WI38 (cell line): ENCODE data around the gene ABCB8.

Source experiments
- H3K4me3 ChIP-seq: 2 replicates; pipeline ENCODE4 v1.5.1; 2011; ENCODE audit warnings: low read depth, mild to moderate bottlenecking, control low read depth, low read length
- TF ChIP-seq, protein P1 (sequence below): IDR thresholded peaks from 2 replicates; pipeline ENCODE4 v1.5.1; 2012; ENCODE audit warnings: low read depth, mild to moderate bottlenecking, control low read depth, low read length

ABCB8 gene

DNA sequence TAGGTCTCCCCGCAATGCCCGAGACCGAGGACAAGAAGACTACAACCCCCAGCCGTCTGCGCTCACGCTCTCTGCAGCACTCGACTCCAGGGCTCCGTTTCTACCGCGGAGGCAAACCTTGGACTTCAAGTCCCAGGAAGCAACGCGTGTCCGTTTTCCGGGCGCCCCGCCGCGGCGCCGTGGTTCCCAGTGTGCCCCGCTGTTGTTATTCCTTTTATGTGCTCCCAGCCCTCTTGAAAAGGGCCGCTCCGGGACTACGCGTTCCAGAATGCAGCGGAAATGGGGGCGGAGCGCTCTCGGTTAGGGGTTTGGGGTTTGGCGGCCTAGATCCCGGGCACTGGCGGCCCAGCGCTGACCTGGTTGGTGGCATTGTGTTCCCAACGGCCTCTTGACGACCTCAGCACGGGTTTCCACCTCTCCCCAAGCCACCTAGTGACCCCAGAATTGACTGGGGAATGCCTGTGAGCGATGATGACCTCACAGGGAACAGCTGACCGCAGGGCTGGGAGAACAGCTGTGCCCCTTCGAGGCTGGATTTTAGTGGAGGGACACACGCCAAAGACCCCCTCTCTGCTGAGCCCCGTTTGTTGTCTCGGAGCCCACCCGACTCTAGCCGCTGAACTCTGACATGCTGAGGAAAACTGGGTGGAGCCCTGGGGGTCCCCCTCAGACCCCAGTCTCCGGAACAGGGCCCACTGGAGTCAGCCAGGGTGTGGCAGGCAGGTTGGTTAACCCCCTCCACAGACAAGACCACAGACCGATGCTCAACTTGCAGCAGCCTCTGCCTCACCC, 29.9 kb downstream of the ABCB8 start:
- TF ChIP-seq, protein P1, sequence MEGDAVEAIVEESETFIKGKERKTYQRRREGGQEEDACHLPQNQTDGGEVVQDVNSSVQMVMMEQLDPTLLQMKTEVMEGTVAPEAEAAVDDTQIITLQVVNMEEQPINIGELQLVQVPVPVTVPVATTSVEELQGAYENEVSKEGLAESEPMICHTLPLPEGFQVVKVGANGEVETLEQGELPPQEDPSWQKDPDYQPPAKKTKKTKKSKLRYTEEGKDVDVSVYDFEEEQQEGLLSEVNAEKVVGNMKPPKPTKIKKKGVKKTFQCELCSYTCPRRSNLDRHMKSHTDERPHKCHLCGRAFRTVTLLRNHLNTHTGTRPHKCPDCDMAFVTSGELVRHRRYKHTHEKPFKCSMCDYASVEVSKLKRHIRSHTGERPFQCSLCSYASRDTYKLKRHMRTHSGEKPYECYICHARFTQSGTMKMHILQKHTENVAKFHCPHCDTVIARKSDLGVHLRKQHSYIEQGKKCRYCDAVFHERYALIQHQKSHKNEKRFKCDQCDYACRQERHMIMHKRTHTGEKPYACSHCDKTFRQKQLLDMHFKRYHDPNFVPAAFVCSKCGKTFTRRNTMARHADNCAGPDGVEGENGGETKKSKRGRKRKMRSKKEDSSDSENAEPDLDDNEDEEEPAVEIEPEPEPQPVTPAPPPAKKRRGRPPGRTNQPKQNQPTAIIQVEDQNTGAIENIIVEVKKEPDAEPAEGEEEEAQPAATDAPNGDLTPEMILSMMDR, result no peak
- H3K4me3 ChIP-seq, result peak overlapping the region; percentile 75

DNA sequence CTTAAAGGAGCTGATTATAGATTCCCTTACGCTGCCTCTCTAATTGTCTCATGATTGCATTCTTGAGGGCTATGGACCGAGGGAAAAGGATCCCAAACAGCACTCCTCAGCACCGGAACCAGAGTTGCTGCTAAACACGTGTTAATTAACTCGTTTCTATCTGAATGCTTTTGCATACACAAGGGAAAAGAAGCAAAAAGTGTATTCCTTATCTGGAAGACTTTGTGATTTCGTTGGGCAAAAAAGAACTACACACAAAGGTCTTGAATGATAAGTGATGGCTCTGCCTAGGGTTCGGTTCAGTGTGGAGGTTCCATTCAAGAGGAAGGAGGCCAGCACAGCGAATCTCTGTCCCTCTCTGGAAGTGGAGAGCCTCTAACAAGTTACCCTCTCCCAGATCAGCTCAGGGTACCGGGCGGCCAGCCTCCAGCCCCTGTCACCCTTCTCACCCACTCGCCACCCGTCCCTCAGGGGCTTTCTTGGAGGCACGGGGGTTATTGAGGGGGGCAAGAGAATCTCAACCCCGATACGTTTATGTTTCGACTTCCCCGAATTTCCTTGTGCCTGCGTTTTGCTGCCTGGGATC, 30.6 kb downstream of the ABCB8 start:
- H3K4me3 ChIP-seq, result peak overlapping the region; percentile 86
- TF ChIP-seq, protein P1, result no peak

DNA sequence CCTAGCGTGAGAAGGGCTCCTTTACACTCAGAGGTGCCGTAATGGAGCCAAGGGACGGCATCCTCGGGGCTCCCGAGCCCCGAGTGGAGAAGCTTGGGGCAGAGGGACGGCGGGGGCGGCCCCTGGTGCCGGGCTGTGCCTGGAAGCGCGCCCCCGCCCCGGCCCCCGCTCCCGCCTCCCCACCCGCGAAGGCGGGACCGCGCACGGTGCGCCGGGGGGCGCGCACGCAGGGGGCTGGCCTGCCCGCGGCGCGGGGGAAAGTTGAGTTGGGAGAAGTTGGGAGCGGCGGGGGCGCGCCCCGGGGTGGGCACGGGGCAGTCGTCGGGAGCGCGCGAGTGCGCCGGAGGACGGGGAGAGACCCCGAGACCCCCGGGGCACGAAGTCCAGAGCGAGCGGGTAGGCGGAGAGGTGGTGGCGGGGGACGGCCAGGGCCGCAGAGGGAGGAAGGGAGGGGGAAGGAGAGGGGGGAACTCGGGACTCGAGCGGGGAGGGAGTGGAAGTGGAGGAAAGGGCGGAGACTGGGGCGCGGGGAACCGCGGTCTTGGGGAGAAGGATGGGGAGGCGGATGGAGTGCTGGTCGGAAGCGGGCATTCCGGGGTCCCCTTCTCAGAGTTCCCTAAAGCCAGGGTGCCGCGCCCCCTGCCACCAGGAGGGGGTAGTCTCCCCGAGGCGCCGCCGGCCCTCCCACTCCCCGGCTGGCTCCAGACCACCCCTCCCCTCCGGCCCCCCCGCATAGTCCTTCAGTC, 31.3 kb downstream of the ABCB8 start, which contains the start of gene SLC4A2:
Gene SLC4A2 (plus strand): TSS at position 223 of the 746 bp plus-strand sequence. CDS start 2,399 bp downstream, outside the sequence.
- TF ChIP-seq, protein P1, result peak; percentile 45; the same call in 1 of the 2 replicates
- H3K4me3 ChIP-seq, result peak within 1 kb of the TSS; percentile 86

DNA sequence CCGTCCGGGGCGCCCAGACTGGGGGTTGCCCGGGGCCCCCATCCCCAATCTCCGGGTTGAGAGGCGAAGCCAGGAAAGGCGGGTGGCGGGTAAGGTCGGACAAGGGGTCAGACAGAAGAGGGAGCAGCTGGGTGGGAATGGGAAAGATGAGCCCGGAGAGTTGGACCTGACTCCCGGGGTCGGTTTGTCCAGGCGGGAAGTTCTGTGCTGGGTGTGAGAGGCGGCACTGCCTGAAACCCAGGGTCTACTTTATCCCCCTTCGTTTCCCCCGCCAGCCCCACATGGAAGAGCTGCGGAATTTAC, 31.8 kb downstream of the ABCB8 start:
- peak overlapping the region; percentile 86 for H3K4me3 ChIP-seq
- TF ChIP-seq, protein P1, result no peak

DNA sequence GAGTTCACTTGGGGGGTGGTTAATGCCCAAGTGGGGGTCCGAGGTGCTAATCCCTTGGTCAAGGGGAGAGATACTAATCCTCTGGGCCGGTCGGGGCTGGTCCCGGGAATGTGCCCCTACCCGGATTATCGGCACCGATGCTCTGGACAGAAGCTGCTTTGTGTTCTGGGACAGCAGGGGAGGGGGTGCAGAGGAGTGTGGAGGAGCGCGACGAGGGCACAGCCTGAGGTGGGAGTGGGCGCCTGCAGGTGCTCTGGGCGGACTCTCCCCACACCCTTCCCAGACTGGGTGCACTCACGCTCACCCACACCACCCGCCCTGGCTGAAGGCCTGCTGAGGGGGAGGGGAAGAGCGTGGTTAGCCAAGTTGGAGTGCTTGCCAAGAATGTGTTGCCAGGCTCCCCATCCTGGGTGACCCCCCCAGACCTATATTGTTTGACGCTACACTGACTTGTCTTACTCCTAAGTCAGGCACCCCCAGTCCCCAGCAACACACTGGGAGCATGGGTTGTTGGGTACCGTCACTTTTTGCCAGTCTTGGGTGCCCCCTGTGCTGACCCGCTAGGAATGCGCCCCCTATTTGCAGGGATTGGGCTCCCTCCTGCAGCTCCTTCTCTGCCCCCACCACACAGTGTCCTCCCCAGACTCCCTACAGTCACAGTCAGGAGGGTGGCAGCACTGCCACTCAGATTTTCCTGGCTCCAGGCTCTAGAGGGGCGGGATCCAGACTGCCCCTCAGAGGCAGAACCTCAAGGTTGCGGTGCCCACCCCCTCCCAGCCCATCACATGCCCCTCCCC, 32.4 kb downstream of the ABCB8 start:
- H3K4me3 ChIP-seq, result peak overlapping the region; percentile 86
- TF ChIP-seq, protein P1, result no peak

DNA sequence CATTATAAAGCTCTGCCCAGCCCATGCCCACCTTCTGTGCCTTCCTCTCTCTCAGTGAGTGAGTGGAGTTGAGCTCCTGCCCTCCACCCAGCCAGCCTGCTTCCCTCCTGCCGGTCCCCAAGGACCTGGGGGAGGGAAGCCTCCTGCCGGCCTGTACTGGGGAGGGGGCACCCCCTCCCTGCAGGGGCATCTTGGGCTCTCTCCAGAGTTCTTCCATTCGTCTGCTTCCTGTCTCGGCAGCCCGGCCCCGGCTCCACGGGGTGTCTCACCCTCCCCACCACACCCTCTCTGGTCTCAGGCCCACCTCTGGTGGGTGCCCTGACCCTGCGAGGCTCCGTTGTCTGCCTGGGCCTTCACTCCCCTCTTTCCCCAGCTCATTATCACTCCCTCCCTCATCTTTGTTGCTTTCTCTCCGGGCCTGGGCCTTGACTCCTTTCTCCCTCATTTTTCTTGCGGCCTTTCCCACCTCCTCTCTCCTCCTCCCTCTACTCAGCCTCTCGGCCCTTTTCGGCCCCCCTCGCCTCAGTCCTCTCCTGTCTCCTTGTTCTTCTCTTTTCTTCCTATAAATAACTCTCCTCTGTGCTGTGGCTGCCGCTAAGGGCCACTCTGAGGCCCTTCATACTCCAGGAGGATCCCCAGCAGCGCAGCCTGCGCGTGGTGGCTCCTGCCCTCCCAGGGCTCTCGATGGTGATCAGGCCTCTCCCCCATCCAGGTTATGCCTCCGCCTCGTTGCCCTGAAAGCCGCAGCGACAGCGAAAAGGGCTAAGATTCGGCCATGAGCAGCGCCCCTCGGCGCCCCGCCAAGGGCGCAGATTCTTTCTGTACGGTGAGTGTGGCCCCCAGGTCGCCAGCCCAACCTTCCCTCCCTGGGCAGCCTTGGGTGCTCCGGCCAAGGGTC, 33.2 kb downstream of the ABCB8 start:
- peak overlapping the region; percentile 86 for H3K4me3 ChIP-seq
- TF ChIP-seq, protein P1, result no peak
